GM19351 (cell line): ENCODE data around the gene SLC16A8.

Experiments used
- ATAC-seq: cut with Tn5 transposase; IDR thresholded peaks from one replicate; pipeline ENCODE4 v1.9.1; 2021; ENCODE audit warnings: mild to moderate bottlenecking, moderate library complexity; ENCODE audit not compliant: unreplicated experiment

Gene SLC16A8

DNA sequence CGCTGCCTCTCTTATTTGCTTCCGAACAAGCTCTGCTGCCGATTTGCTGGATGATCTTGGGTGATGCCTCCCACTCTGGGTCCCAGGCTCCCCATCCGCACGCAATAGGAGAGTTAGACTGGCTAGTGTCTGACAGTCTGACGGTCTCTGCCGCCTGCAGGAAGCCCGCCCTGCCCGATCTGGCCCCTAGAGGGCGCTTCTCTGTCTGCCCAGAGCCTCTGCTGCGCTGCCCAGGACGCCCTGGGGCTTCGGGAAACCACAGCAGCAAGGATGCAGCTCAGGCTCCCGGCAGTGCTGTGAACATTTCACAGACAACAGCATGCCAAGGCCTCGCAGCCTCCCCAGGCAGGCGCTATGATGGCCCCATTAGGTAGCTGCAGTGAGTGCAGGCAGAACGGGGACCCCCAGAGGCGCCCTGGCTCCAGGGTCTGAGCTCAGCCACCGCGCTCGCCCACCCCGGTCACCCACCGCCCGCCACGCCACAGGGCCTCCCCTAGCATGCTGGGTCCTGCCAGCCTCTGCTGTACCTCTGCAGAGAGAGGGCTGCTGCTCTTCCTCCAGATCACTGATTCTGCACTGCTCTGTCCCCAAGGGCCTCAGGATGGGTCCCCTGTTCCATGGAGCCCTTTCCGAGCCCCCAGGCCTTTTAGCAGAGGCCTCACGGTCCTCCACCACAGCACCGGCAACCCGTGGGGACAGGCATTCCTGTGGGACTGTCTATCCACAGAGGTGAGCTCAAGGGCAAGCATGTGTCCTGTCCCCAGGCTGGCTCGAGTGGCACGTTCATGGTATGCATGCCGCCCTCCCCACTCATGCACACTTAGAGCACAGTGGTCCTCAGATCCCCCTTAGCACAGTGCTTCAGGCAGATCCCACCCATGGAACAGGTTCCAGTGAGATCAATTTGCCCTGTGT, 30.8 kb upstream of the SLC16A8 start:
- ATAC-seq = no peak

- ATAC-seq = no peak
Measured at GRCh38 chr22:38112381-38112780, 28.4 kb upstream of the SLC16A8 start.

DNA sequence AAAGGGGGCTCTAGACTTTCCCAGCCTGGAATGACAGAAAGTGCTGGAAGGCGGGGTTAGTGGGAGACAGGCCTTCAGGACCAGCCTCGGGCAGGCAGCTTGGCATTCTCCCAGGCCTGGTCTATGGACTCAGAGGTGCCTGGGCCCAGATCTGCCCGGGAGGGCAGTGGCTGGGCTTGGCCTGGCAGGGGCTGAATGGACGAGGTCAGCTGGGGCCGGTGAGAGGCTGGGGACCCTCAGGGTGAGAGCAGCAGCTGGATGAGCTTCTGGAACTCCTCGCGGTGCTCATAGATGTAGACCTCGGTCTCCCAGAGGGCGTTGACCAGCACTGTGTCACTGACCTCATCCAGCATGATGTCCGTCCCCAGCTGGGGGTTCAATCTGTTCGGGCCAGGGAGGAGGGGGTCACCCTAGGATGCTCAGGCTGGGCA, 28.0 kb upstream of the SLC16A8 start:
- ATAC-seq = no peak

DNA sequence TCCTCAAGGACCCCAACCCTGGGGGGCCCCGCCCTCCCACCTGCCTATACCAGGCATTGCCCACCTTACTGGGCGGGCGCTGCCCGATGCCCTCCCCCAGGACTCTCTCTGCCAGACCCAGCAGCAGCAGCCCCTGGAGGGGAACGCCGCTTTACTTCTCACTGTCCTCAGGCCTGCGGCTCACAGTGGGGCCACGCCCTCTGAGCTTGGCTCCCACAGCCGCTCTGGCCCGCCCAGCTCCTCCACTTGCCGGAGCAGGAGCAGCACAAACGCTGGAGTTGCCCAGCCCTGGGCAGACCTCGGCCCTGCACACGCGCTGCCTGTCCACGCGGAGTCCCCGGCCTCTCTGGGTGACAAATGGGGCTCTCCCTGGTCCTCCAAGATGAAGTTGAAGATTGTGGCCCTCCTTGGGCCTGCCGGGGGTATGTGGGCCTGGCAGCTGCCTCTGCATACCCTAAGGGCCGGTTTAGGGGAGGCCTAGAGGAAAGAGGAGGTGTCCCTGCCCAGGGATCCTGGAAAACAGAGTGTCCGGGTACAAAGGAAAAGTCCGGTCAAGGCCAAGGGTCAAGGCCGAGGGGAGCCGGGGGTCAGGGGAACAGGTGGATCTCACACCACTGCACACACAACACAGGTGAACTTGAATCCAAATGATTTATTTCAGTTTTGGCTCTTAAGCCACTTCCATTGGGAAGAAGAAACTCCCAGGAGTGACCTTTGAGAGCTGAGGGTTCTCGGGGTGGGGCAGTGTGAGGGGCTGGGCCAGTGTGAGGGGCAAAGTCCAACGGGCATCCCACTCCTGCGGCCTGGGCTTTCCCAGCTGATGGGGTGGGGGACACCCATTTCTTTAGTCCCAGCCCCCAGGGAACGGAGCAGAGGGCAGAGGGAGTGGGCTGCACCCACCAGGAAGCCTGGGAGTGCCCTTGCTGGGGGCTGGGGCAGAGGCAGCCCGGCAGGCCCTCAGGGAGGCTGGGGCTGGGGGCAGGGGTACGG, 27.2 kb upstream of the SLC16A8 start:
- no peak for ATAC-seq

DNA sequence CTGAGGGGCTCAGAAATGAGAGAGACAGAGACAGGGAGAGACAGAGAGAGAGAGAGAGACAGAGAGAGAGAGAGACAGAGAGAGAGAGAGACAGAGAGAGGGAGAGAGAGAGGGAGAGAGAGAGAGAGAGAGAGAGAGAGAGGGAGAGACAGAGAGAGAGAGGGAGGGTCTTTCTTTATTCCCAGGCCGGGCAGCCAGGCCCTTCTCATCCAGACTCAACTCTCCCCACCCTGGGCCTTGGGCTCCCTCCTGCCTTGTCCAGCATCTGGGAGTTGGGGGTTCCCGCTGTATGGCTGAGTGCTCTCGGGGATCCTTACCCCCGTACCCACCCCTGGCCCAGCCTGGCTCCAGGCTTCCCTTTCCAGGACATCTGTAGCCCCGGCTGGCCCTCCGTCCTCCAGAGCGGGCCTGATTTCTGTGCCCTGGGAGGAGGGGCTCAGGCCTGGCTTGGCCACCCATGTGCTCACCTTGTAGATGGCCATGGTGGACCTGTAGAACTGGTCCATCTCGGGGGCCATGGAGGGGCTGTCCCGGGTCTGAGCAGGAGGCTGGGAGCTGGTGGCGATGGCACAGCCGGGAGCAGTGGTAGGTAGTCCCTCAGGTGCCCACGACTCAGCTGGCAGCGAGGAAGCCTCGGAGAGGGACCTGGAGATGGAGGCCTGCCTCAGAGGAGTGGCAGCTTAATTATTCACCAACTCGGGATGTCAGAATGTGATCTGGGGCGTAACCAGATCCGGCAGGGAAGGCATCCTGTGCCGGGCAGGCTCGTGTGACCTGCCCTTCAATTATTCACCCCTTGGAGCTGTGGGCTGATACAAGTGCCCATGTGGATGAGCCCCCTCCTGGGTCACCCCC, 26.3 kb upstream of the SLC16A8 start, which contains the start of gene BAIAP2L2:
Gene BAIAP2L2, minus strand, starts transcription at position 677 of the 855 bp plus-strand sequence. Its CDS starts 159 bp downstream, at position 518.
- no peak for ATAC-seq

DNA sequence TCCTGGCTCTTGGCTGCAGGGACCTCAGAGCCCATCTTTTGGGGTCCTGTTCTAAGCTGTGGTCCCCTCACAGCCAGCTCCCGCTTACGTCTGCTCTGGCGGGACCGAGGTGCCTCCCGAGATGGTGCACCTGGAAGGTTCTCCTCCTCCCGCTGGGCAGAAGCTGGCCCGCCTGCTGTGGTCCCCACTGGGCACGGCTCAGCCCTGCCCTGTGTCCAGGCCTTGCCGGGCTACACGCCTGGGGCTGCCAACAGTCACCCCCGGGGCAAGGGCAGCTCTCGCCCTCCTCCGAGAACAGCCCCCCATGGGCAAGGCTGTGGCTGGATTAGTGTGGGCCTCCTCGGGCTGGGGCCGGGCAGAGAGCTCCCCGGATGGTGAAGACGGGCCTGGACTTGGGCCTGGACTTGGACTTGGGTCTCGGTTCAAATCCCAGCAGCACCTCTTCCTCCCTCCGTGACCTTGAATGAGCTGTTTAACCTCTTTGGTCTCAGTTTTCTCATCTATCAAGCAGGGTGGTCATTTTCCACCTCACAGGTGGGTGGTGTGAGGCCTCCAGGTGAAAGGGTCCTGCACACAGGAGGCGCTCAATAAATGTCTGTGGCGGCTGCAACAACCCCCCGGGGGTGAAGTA, 25.5 kb upstream of the SLC16A8 start:
- no peak for ATAC-seq

GRCh38 chr22:38108561-38109319, 24.8 kb upstream of the SLC16A8 start:
- no peak for ATAC-seq

- ATAC-seq = no peak
Measured at GRCh38 chr22:38107692-38108515, 23.9 kb upstream of the SLC16A8 start.

GRCh38 chr22:38106814-38107578, 23.0 kb upstream of the SLC16A8 start:
- no peak for ATAC-seq

GRCh38 chr22:38104084-38104483, 20.1 kb upstream of the SLC16A8 start:
- ATAC-seq = no peak

DNA sequence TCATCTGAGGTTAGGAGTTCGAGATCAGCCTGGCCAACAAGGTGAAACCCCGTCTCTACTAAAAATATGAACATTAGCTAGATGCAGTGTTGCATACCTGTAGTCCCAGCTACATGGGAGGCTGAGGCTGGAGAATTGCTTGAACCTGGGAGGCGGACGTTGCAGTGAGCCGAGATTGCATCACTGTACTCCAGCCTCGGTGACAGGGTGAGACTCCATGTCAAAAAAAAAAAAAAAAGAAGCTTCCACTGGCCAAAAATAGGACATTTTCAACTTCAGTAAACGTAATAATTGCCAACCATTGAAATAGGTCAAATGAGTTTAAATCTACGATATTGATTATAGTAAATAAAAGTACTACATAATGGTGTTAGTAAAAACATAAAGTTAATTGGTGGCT, 19.7 kb upstream of the SLC16A8 start:
- ATAC-seq = no peak

DNA sequence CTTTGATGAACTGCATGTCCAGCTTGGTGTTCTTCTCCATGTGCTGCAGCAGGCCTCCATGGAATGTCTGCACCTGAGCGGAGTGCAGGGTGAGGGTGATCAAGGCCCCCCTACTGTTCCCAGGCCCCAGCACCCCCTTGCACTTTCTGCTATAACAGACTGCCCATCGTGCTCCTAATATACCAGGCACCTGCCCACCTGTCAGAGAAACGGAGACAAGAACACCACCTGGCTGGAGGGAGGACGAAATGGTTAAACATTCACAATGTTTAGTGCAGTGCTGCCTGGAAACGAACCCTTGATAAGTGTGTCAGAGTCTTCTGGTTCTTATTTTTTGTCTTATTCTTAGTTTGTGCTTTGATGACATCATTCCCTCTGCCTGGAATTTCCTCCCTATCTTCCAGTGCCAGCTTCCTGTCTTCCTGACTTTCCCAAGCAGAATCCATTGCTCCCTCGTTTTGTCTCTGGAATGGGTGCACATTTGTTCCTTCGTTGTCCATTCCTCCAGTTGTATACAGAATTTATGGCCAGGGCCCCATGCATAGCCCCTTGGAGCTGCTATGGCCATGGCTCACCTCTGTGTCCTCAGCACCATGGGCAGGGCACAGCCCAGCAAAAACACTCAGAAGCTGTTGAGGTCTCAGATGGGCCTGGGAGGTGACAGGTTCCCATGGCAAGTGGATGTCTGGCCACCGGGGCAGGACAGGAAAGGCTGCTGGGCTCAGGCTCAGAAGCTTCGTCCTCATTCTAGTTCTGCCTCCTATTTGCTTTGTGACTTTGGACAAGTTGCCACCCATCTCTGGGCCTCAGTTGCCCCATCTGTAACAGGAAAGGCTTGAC, 14.6 kb upstream of the SLC16A8 start:
- ATAC-seq = no peak

DNA sequence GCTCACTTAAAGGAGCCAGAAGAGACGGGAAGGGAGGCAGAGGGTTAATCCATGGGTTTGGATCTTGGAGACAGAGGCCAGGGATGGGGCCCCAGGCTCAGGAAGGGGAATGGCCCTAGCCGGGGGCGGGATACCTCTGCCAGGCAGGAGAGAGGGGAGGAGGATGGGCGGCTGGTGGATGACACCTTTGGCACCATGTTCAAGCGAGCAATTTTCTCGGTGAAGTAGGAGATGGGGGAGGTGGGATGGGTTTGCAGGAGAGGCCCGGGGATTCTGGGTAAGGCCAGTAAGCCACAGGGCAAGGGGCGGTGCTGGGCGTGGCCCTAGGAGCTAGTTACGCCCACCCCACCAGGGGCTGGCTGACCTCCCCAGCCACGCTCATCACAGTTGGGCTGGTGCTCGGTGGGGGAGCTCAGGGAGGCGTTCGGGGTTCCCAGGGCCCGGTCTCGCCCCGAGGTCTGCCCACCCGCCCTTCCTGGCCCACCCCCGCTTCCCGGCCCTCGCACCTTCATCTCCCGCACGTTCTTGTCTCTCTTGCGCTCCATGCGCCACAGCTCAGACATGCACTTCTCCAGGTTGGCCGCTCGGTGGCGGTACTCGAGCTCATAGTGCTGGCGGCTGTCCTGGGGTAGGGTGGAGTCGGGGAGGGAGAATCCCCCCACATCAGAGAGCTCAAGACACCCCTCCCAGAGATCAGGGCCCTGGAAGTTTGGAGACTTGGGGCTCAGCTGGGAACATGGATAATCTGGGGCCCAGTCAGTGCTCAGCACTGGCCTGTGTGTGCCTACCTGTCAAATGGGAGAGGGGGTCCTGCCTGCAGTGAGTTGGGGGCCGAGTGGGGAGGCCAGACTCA, 13.8 kb upstream of the SLC16A8 start:
- ATAC-seq = no peak

DNA sequence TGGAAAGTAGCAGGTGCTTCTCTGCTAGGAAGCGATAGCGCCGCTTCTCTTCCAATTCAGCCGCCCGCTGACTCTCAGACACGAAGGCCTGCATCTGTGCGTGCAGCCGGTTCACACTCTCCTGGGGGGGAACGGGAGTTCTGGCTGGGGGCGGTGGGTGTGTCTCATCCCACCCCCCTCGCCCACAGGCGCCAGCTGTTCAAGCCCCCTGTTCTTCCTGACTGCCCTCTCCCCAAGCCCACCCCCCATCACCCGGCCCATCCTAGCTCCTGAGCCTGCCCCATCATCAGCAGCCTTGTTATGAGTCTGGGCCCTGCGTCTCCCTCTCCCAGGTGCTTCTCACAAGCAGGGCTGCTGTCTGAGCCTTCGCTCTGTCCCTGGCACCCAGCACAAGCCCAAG, 13.1 kb upstream of the SLC16A8 start:
- ATAC-seq = no peak

GRCh38 chr22:38089474-38089851, 5.5 kb upstream of the SLC16A8 start:
- ATAC-seq = no peak
